KOPT-K1 (cell line): ENCODE data around the gene ARHGAP11A.

Experiments
- H3K27ac ChIP-seq: fragments of 200-600 bp; sonication (generic); 2 replicates; pipeline ENCODE4 v1.5.1; 2016; ENCODE audit warnings: antibody characterized with exemption, mild to moderate bottlenecking, low read depth, low read length; ENCODE audit not compliant: poor library complexity, severe bottlenecking
- H3K36me3 ChIP-seq: fragments of 200-600 bp; sonication (generic); 2 replicates; pipeline ENCODE4 v1.5.1; 2017; ENCODE audit warnings: antibody characterized with exemption, mild to moderate bottlenecking, low read length, moderate library complexity; ENCODE audit not compliant: insufficient read depth
- H3K9me3 ChIP-seq: fragments of 200-600 bp; sonication (generic); 2 replicates; pipeline ENCODE4 v1.5.1; 2017; ENCODE audit warnings: antibody characterized with exemption, low read length, mild to moderate bottlenecking; ENCODE audit not compliant: insufficient read depth, poor library complexity, severe bottlenecking

Gene ARHGAP11A

GRCh38 chr15:32669896-32670611, 54.8 kb downstream of the ARHGAP11A start:
- Histone ChIP-seq H3K27ac (no peak overlapping the region), H3K9me3 (no peaks in the 10 kb centered on the region), H3K36me3 (no peaks in the 10 kb centered on the region; the same call in 1 of the 2 replicates)

- Histone ChIP-seq H3K27ac (no peak overlapping the region), H3K9me3 (no peaks in the 10 kb centered on the region), H3K36me3 (no peaks in the 10 kb centered on the region; the same call in 1 of the 2 replicates)
Measured at GRCh38 chr15:32670623-32671022, 55.3 kb downstream of the ARHGAP11A start.

GRCh38 chr15:32671339-32672325, 56.3 kb downstream of the ARHGAP11A start:
- no peaks in the 10 kb centered on the region; the same call in 1 of the 2 replicates for H3K36me3 ChIP-seq

GRCh38 chr15:32674681-32675080, 59.4 kb downstream of the ARHGAP11A start:
- no peaks in the 10 kb centered on the region for H3K9me3 ChIP-seq
- H3K27ac ChIP-seq: no peak overlapping the region
- no peaks in the 10 kb centered on the region for H3K36me3 ChIP-seq

More at GRCh38 chr15:32671339-32672325, 56.3 kb downstream of the ARHGAP11A start:
- no peaks in the 10 kb centered on the region for H3K9me3 ChIP-seq
- H3K27ac ChIP-seq: no peak overlapping the region

- Histone ChIP-seq H3K36me3 (no peaks in the 10 kb centered on the region), H3K27ac (no peak overlapping the region), H3K9me3 (no peaks in the 10 kb centered on the region)
Measured at GRCh38 chr15:32675466-32675865, 60.2 kb downstream of the ARHGAP11A start.

GRCh38 chr15:32676169-32676568, 60.9 kb downstream of the ARHGAP11A start:
- no peaks in the 10 kb centered on the region for H3K36me3 ChIP-seq
- no peaks in the 10 kb centered on the region for H3K9me3 ChIP-seq
- H3K27ac ChIP-seq: no peak overlapping the region

GRCh38 chr15:32677238-32677750, 62.0 kb downstream of the ARHGAP11A start:
- Histone ChIP-seq H3K27ac (no peak overlapping the region), H3K36me3 (no peaks in the 10 kb centered on the region), H3K9me3 (no peaks in the 10 kb centered on the region)

- no peak overlapping the region for H3K27ac ChIP-seq
- no peaks in the 10 kb centered on the region for H3K36me3 ChIP-seq
Measured at GRCh38 chr15:32679298-32679690, 64.0 kb downstream of the ARHGAP11A start.

GRCh38 chr15:32682569-32682968, 67.3 kb downstream of the ARHGAP11A start:
- H3K27ac ChIP-seq: no peak overlapping the region
- no peaks in the 10 kb centered on the region for H3K36me3 ChIP-seq
- H3K9me3 ChIP-seq: no peaks in the 10 kb centered on the region

More at GRCh38 chr15:32679298-32679690, 64.0 kb downstream of the ARHGAP11A start:
- H3K9me3 ChIP-seq: no peaks in the 10 kb centered on the region

- no peak overlapping the region for H3K27ac ChIP-seq
Measured at GRCh38 chr15:32682977-32683630, 67.8 kb downstream of the ARHGAP11A start.

GRCh38 chr15:32683906-32684584, 68.7 kb downstream of the ARHGAP11A start:
- H3K27ac ChIP-seq: no peak overlapping the region
- no peaks in the 10 kb centered on the region for H3K36me3 ChIP-seq
- H3K9me3 ChIP-seq: no peaks in the 10 kb centered on the region

More at GRCh38 chr15:32682977-32683630, 67.8 kb downstream of the ARHGAP11A start:
- H3K36me3 ChIP-seq: no peaks in the 10 kb centered on the region
- H3K9me3 ChIP-seq: no peaks in the 10 kb centered on the region

- Histone ChIP-seq H3K27ac (no peak overlapping the region), H3K36me3 (no peaks in the 10 kb centered on the region), H3K9me3 (no peaks in the 10 kb centered on the region)
Measured at GRCh38 chr15:32685576-32685975, 70.3 kb downstream of the ARHGAP11A start.

GRCh38 chr15:32687556-32687955, 72.3 kb downstream of the ARHGAP11A start:
- no peak overlapping the region for H3K27ac ChIP-seq
- no peaks in the 10 kb centered on the region for H3K36me3 ChIP-seq
- H3K9me3 ChIP-seq: no peaks in the 10 kb centered on the region

GRCh38 chr15:32688151-32688639, 72.9 kb downstream of the ARHGAP11A start:
- Histone ChIP-seq H3K27ac (no peak overlapping the region), H3K9me3 (no peaks in the 10 kb centered on the region), H3K36me3 (no peaks in the 10 kb centered on the region)
